ENCODE results near the gene ACVR1B. TPM values are rescaled to one million over a fixed set of nuclear protein-coding genes. Genes with fewer than 3 reads are reported as not detected.

The ACVR1B gene
- total RNA-seq, 2 donors from 2014 or later: 6.8 TPM

DNA sequence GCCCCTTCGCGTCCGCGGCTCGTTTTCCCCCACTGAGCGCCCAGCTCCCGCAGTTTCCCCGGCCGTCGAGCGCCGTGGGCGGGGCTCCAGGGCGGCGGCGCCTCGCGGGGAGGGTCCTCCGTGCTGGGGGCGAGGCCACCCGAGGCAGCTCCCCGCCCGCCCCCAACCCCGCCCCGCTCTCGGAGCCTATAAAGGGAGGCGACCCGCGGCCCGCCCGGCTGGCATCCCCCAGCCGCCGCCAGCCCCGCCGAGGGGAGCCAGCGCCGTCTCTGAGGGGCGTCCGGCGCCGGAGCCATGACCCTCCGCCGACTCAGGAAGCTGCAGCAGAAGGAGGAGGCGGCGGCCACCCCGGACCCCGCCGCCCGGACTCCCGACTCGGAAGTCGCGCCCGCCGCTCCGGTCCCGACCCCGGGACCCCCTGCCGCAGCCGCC is 55.2 kb downstream of the ACVR1B start, which contains the start of gene TAMALIN:
TAMALIN (plus strand) TSS at position 221 of the 432 bp plus-strand sequence; CDS start at position 295, 74 bp downstream.
- peak; percentile 80 for ATAC-seq (replicated peaks)
- peak within 1 kb of the TSS; percentile 78 for H3K27ac Mint-ChIP-seq
- peak within 1 kb of the TSS; percentile 80 for H3K4me3 Mint-ChIP-seq
- H3K36me3 Mint-ChIP-seq (ENCODE audit: low read depth): peaks cover 38% of the 10 kb centered on the region
- H3K9me3 Mint-ChIP-seq: no peaks in the 10 kb centered on the region
- peaks cover 4% of the 10 kb centered on the region for H3K4me1 Mint-ChIP-seq
- no peaks in the 10 kb centered on the region for H3K27me3 Mint-ChIP-seq

DNA sequence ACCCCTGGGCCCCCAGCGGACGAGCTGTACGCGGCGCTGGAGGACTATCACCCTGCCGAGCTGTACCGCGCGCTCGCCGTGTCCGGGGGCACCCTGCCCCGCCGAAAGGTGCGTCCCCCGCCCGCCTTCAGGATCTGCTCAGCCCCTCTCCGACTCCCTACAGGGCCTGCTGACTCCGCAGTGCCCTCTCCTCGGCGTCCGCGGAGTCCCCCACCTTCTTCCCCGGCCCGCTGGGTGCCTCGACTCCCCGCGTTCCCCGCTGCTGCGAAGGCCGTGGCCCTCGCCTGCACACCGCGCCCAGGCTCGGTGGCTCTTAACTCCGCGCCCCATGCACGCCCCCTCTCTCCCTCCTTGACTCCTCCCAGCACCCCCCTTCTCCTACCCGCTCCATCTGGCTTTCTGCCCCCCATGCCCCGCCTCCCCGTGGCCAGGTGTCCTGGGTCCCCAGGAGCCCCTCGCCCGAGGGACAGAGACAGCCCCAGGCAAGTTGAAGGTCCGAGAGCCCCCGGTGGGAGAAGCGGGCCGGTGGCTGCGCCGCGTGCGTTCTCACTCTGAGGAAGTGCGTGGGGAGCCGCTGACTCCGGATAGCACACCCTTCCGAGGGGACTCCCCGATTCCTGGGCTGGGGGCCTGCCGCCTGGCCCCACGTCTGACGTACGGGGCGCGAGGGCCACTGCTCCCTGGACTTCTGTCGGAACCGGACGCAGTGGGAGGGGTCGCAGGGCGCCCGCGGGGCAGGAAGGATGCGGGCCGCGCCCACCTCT is 55.8 kb downstream of the ACVR1B start:
- H3K27me3 Mint-ChIP-seq: no peaks in the 10 kb centered on the region
- peak overlapping the region; percentile 78 for H3K27ac Mint-ChIP-seq
- peaks cover 44% of the 10 kb centered on the region for H3K36me3 Mint-ChIP-seq (ENCODE audit: low read depth)
- no peaks in the 10 kb centered on the region for H3K9me3 Mint-ChIP-seq
- peak; percentile 64 for ATAC-seq (replicated peaks)
- peak overlapping the region; percentile 80 for H3K4me3 Mint-ChIP-seq
- peaks cover 4% of the 10 kb centered on the region for H3K4me1 Mint-ChIP-seq

DNA sequence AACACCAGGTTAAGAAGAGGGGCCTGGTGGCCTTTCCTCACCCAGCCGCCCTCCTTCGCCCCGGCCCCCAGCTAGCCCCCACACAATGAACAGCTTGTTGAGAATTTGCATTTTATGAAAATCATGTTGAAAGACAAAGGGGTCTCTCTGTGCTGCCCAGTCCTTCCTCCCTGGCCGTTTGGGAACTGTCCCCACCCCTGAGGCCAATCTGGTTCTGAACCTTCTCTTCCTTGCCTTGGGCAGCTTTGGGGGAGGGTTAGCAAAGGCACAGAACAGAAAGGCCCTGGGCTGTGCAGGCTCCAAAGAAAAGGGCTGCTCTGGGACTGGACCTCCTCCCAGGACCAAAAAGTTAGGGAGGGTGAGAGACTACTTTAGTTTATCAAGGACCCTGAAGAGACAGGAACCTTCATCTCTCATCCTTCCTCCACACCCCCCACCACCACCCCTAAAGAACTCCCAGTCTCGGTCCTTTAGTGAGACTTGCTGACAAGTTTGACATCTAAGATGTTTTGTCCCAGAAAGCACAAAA is 56.5 kb downstream of the ACVR1B start:
- ATAC-seq (replicated peaks): no peak
- Mint-ChIP-seq H3K4me1 (peaks cover 4% of the 10 kb centered on the region), H3K36me3 (ENCODE audit: low read depth) (peaks cover 48% of the 10 kb centered on the region), H3K27me3 (no peaks in the 10 kb centered on the region), H3K9me3 (no peaks in the 10 kb centered on the region), H3K4me3 (peak overlapping the region; percentile 80), H3K27ac (peak overlapping the region; percentile 78)

DNA sequence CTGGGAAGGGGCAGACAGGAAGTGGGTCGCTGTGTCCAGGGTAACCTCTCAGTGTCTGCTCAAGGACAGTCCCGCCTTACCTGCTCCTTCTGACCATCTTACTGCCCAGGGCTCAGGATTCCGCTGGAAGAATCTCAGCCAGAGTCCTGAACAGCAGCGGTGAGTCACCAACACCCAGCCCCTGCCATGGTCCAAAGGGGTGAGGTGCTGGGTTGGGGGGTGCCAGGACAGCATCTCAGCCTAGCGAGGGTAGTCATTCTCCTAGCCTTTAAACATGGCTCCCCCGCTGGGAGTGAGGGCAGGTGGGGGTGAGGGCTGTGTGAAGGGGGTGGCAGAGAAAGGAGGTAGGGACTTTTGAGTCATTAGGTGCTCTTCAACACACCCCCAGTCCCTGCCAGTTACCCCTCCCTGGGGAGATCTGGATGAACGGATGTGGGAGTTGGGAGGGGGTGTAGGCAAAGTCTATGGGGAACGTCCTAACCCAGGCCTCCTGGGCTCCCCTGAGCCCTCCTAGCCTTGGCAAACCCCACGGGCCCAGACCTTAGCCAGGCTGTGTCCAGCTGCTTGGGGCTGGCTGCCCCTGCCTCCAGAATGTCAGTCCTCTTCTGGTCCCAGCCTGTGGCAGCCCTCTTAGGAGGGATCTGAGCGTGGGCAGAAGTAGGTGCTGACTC is 57.7 kb downstream of the ACVR1B start:
- peak overlapping the region; percentile 80 for H3K4me3 Mint-ChIP-seq
- no peaks in the 10 kb centered on the region for H3K27me3 Mint-ChIP-seq
- ATAC-seq (replicated peaks): no peak
- peaks cover 4% of the 10 kb centered on the region for H3K4me1 Mint-ChIP-seq
- no peak overlapping the region for H3K27ac Mint-ChIP-seq
- no peaks in the 10 kb centered on the region for H3K9me3 Mint-ChIP-seq
- H3K36me3 Mint-ChIP-seq (ENCODE audit: low read depth): peaks cover 59% of the 10 kb centered on the region

DNA sequence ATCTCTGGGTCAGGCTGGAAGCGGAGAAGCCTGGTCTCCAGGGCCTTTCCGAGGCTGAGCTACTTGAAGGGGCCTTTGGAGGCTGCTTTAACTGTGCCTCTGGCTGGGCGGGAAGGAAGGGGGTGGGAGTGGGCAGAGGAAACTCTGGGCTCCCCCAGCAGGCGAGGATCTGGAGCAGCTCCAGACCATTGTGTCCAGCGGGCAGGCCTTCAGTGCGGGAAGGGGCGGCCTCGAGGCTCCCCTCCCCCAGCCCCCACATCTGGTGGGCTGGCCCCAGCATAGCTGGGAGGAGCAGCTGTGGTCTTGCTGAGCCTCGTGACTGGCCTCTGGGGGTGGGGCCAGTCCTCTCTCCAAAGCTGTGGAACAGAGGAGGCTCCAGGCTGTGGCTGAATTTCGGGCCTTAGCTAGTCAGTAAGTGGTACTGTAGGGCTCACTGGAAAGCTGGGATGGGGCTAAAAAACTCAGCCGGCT is 58.7 kb downstream of the ACVR1B start:
- peaks cover 60% of the 10 kb centered on the region for H3K36me3 Mint-ChIP-seq (ENCODE audit: low read depth)
- peaks cover 4% of the 10 kb centered on the region for H3K4me1 Mint-ChIP-seq
- H3K9me3 Mint-ChIP-seq: no peaks in the 10 kb centered on the region
- H3K4me3 Mint-ChIP-seq: no peak overlapping the region
- no peaks in the 10 kb centered on the region for H3K27me3 Mint-ChIP-seq
- no peak for ATAC-seq (replicated peaks)
- H3K27ac Mint-ChIP-seq: no peak overlapping the region

DNA sequence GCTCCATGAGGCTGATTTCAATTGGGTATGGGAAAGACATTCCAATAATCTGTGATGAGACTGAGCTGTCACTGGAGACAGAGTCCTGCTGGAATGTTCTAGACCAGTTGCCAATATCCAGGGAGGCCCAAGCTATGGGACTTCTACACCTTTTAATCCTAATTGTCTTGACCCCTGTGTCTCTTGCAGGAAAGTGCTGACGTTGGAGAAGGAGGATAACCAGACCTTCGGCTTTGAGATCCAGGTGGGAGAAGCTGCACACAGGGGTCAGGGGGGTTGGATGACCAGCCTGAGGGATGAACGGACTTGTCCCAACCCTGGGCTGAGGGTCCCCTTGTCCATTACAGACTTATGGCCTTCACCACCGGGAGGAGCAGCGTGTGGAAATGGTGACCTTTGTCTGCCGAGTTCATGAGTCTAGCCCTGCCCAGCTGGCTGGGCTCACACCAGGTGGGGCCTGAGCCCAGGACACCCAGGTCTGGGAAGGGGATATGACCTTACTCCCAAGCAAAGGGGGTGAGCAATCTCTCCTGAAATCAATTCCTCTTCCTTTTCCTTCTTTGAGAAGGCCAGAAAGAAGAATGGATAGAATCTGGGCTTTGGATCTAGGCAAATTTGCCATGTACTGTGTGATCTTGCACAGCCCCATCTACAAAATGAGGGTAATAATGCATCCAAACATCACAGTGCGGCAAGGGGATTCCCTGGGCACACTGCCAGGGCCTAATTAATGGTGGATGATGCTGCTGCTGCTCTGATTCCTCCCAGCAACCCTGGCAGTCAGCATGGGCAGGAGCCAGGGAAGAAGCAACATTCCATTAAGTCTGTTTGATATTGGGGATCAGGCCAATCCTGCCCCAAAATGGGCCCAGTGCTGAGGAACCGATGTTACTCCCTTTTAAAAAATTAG is 59.4 kb downstream of the ACVR1B start:
- no peak overlapping the region for H3K4me3 Mint-ChIP-seq
- peaks cover 4% of the 10 kb centered on the region for H3K4me1 Mint-ChIP-seq
- no peaks in the 10 kb centered on the region for H3K27me3 Mint-ChIP-seq
- no peak overlapping the region for H3K27ac Mint-ChIP-seq
- no peaks in the 10 kb centered on the region for H3K9me3 Mint-ChIP-seq
- peaks cover 62% of the 10 kb centered on the region for H3K36me3 Mint-ChIP-seq (ENCODE audit: low read depth)
- ATAC-seq (replicated peaks): no peak

DNA sequence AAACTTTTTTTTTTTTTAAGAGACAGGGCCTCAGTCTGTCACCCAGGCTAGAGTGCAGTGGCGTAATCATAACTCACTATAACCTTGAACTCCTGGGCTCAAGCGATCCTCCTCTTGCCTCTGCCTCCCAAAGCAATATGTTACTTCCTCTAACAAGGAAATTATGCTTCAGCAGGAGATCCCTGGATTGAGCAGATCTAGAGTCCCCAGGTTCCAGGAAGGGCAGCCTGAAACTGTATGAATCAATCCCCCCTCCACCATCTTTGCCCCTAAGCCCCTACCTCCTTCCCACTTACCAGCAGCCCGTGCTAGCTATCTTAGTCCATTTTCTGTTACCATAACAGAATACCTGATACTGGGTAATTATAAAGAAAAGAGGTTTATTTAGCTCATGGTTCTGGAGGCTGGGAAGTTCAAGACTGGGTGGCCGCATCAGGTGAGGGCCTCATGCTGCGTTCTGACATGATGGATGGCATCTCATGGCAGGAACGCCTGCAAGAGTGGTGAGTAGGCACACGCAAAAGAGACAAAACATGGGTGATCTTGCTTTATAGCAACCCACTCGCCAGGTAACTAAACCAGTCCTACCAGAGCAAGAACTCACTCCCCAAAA is 60.2 kb downstream of the ACVR1B start:
- no peak overlapping the region for H3K27ac Mint-ChIP-seq
- ATAC-seq (replicated peaks): no peak

DNA sequence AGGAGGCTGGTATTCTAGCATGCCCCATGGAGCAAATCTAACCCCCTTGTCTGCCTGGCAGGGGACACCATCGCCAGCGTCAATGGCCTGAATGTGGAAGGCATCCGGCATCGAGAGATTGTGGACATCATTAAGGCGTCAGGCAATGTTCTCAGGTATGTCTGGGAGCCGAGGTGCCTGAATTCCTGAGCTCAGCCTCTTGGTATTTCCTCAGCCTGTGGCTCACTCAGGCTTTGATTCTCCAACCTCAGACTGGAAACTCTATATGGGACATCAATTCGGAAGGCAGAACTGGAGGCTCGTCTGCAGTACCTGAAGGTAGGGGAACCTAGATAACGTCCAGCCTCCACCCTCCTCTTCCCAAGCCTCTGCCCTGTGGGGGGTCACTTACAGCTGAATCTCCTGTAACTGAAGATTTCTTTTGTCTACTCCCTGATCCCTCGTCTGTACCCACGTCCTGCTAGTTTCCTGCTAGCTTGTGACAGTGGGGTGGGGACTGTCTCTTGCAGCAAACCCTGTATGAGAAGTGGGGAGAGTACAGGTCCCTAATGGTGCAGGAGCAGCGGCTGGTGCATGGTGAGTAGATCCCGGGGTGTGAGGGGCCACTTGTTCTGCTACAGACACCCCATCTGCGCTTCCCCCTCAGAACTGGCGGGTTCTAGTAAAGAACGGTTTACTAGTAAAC is 62.3 kb downstream of the ACVR1B start:
- Mint-ChIP-seq H3K9me3 (no peaks in the 10 kb centered on the region), H3K27ac (no peak overlapping the region), H3K4me1 (no peaks in the 10 kb centered on the region), H3K4me3 (no peak overlapping the region), H3K36me3 (ENCODE audit: low read depth) (peaks cover 54% of the 10 kb centered on the region), H3K27me3 (no peaks in the 10 kb centered on the region)
- no peak for ATAC-seq (replicated peaks)

More for the DNA sequence above, 60.2 kb downstream of the ACVR1B start:
- peaks cover 70% of the 10 kb centered on the region for H3K36me3 Mint-ChIP-seq (ENCODE audit: low read depth)
- no peaks in the 10 kb centered on the region for H3K9me3 Mint-ChIP-seq
- peaks cover 4% of the 10 kb centered on the region for H3K4me1 Mint-ChIP-seq
- no peaks in the 10 kb centered on the region for H3K27me3 Mint-ChIP-seq
- no peak overlapping the region for H3K4me3 Mint-ChIP-seq

DNA sequence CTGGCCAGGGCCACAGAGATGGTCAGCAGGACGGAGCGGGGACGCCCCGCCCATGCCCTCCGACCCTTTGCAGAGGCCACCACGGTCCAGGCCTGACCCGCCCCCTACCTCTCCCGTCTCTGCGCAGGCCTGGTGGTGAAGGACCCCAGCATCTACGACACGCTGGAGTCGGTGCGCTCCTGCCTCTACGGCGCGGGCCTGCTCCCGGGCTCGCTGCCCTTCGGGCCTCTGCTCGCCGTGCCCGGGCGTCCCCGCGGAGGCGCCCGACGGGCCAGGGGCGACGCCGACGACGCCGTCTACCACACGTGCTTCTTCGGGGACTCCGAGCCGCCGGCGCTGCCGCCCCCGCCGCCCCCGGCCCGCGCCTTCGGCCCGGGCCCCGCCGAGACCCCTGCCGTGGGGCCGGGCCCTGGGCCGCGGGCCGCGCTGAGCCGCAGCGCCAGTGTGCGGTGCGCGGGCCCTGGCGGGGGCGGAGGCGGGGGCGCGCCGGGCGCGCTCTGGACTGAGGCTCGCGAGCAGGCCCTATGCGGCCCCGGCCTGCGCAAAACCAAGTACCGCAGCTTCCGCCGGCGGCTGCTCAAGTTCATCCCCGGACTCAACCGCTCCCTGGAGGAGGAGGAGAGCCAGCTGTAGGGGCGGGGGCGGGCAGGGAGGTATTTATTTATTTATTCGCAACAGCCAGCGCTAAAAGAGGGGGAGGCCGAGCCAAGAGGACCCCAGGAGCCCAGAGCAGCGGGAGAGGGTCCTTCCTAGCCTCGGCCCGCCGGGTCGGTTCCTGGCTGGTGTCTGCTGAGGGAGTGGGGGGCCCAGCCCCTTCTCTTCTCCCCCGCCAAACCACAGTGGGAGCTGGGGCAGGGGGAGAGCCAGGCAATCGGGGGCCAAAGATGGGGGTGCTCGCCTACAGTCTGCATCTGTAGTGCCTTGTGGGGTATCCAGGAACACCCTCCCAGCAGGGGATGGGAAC is 63.4 kb downstream of the ACVR1B start:
- no peak for ATAC-seq (replicated peaks)
- peaks cover 46% of the 10 kb centered on the region for H3K36me3 Mint-ChIP-seq (ENCODE audit: low read depth)
- no peaks in the 10 kb centered on the region for H3K27me3 Mint-ChIP-seq

DNA sequence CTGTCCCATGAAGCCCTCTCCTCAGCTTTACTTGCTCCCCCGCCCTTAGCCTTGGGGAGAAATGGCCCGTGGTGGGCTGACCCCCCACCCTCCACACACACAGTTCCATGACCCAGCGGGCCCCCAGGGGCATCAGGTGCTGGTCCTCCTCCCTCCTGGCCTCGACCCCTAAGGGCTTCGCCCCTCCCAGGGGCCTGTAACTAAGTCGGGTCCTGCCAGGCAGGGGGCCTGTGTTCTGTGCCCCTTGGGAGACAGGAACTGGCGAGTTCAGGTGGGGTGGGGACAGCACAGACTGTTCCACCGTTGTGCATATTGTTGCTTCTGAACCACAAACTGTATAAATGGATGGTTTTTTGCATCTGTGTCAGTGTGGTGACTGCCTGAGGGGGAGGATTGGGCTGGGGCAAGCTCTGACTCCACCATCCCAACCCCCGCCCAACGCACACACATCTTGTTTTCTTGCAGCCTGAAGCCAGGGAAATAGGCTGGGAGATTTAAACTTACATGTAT is 64.1 kb downstream of the ACVR1B start:
- H3K27me3 Mint-ChIP-seq: no peaks in the 10 kb centered on the region
- peaks cover 44% of the 10 kb centered on the region for H3K36me3 Mint-ChIP-seq (ENCODE audit: low read depth)
- H3K4me1 Mint-ChIP-seq: peaks cover 8% of the 10 kb centered on the region
- no peak overlapping the region for H3K4me3 Mint-ChIP-seq
- H3K27ac Mint-ChIP-seq: no peak overlapping the region
- H3K9me3 Mint-ChIP-seq: no peaks in the 10 kb centered on the region
- ATAC-seq (replicated peaks): no peak

More for the DNA sequence above, 63.4 kb downstream of the ACVR1B start:
- Mint-ChIP-seq H3K4me1 (peaks cover under 1% of the 10 kb centered on the region), H3K27ac (no peak overlapping the region), H3K9me3 (no peaks in the 10 kb centered on the region), H3K4me3 (no peak overlapping the region)

DNA sequence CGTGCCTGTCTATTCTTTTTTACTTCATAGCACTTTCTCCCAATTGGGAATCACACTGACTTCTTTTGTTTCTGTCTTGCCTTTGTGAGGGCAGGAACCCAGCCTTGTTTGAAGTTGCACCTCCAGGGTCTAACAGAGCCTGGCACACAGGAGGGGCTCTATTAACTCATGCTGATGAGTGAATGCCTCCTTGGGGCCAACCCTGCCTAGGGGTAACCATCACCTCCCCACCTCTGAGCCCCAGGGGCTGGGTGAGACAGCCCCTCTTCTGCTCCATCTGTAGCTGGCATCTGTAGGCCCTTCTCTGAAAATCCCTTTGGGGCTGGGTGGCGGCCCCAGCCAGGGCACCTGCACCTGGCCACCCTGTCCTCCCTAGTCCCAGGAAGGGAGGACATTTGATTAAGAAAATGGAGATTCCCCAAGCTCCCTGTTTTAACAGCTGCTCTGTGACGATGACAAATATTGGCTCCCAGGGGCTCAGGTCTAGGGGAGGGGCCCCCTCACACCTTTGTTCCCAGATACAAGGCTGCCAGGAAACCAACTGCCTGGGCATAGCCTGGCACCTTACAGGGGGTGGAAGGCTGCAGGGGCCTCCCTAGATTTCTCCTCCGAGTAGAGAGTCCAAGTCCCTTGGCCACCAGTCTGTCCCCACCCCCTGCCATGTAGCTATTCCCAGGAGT is 67.1 kb downstream of the ACVR1B start:
- Mint-ChIP-seq H3K9me3 (no peaks in the 10 kb centered on the region), H3K4me1 (peaks cover 14% of the 10 kb centered on the region), H3K4me3 (no peak overlapping the region), H3K27ac (peak overlapping the region; percentile 39), H3K27me3 (no peaks in the 10 kb centered on the region), H3K36me3 (ENCODE audit: low read depth) (peaks cover 18% of the 10 kb centered on the region)
- no peak for ATAC-seq (replicated peaks)
